NCI-H2107 (cell line): ENCODE measurements around the gene SRP9.
A peak's percentile ranks its signal among the peaks of the same experiment; 100 is the strongest.
"Not testable (repeated sequence)": the region's sequence is repeated elsewhere in the genome, so short reads cannot be mapped to it uniquely, and the experiment has no call there.

Experiments used
- DNase-seq: peaks from one replicate; lab custom pipeline; 2025; lab: John Stamatoyannopoulos, UW

Gene SRP9

DNA sequence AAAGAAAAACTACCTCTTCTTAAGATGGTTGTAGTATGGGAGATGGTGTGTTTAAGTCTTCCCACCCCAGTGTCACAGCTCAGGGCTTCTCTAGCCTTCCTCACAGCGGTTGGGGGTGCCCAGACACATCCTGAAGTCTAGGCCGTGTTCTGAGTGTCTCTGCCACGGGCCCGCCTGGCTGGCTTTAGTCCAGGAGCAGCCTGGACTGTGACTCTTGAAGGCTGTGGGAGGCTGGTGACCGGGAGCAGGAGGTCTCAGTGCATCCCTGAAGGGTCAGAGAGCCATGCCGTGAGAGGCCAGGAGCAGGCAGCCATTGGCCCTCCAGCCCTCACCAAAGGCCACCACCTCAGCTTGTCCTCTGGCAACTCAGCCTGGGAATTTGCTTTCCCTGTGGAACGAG, 36.8 kb downstream of the SRP9 start:
- DNase-seq = no peak

DNA sequence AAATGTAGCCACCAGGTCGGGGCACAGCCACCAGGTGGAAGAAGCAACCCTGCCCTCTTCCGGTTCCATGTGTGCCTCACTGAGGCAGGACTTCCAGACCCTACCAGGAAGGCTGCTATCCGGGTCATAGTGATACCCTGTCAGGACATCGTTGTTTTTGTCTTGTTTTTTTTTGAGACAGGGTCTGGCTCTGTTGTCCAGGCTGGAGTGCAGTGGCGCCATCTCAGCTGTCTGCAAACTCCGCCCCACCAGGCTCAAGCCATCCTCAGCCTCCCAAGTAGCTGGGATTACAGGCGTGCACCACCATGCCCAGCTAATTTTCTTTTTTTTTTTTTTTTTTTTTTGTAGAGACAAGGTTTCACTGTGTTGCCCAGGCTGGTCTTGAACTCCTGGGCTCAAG, 37.5 kb downstream of the SRP9 start:
- not testable (repeated sequence) for DNase-seq

DNA sequence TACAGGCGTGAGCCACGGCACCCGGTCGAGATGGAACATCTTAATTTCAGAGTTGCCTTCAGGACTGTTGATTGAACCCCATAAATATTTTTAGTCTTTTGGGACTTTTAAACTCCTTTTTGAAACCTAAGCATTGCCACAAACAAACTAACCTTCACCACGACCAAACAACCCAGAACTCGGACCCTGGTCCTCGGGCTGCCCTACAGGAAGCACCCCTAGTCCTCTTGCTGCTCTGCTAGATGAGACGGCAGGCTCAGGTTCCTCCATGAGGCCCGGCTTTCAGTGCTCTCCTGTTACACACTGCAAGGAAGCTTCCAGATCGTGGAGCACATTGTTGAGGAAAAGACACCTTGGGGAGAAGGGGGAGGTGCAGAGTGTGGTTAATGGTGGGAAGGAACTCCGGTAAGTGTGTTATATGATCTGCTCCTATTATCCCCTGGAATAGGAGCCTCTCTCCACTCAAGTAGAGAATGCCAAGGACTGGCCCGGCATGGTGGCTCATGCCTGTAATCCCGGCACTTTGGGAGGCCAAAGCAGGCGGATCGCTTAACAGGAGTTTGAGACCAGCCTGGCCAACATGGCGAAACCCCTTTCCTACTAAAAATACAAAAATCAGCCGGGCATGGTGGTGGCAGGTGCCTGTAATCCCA, 38.0 kb downstream of the SRP9 start:
- DNase-seq = peak; percentile 84

DNA sequence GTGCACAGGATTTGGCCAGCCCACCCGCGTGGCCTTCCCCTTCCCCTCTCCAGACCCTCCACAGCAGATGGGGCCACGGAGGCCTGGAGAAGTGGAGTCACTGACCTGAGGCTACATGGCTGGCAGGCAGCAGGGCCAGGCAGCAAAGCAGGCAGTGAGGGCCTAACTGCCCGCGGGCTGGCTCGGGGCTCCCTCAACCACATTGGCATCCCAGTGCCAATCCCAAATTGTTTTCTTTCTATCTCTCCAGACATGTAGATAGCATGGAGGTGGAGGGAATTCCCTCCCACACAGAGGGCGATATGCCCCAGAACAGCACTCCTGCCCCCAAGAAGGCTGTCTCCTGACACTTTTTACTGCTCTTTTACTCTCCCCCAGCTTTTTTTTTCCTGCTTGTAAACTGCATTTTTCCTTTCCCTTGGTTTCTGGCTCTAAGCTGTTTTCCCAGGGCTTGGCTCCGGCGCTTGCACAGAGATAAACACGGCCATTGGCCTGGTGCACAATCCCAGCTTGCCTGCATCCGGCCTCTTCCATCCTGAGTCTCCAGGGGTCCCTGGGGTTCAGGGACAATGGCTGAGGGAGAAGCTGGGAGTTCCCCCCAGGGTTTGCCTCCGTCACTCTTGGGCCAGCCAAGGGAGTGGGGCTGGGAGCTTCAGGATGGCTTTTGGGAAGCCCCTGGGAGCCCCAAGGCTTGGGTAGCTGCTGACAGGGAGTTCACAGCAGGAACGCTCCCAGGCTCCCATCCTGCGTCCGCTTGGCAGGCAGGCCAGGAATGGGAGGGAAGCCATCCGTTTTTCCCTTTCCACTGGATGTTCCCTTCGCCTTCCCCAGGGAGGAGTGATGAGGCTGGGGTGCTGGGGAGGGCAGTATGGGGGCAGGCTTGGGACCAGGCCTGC, 39.3 kb downstream of the SRP9 start:
- no peak for DNase-seq

DNA sequence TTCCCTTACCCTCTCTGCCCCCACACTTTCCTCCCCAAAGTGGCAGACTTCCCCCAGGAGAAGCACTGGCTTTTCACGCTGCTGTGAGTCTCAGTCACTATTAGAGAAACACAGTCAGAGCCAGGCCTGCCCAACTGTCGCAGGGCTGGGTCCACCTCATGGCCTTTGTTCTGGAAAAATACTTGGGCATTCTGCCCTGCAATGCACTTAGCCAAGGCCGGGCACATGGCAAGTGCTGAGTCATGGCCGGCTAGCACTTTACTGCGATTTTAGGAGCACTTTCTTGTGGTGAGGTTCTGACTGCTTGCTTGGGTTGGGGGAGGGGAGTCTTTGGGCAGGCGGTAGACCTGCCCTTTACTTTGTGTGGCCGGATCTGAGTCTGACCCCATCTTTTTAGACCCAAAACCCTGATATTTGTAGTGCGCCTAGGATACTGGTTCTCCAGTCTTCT, 40.0 kb downstream of the SRP9 start:
- DNase-seq = peak; percentile 40

DNA sequence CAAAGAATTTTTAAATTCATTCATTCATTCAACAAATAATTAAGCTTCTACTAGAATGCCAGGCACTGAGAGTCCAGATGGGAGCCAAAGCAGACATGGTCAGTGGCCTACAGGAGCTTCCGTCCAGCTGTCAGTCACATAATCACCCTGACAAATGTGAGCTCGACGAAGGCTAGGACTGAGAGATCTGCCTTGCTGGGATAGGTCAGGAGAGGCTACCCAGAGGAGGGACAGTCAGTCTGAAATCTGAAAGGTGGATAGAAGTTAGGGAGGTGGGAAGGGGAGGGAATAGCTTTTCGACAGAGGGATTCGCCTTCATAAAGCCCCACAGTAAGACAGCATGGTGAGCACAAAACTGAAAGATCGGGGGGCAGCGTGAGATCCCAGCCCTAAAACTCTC, 40.6 kb downstream of the SRP9 start:
- DNase-seq = no peak

DNA sequence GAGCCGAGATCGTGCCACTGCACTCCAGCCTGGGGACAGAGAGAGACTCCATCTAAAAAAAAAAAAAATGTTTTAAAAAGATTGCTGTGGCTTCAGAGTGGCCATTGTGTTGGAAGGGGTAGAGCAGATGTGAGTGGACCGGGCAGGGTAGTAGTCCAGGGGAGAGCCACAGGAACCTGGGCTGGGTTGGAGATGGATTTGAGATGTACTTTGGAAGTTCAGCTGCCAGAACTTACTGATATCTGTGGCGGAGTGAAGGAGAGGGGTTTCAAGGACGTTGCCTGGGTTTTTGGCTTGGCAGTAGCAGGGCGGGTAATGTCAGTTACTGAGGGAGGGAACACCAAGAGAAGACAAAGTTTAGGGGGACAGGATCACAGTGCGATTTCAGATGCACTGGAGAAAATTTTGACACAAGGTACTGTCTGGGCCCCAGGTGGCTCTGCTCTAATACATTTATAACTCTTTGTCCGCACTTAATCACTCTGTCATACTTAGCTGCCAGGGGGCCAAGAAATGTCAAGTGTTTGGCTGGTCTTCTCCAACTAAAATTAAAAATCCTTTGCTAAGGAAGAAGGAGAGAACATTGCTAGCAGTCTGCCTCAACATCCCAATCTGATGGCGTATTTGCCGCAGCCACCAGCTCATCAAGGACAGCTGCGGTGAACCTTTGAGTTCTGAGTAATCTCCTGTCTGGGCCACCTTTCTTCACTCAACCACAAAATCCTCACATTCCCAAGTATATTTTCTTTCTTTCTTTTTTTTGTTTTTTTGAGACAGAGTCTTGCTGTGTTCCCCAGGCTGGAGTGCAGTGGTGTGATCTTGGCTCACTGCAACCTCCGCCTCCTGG, 41.9 kb downstream of the SRP9 start:
- DNase-seq = no peak

DNA sequence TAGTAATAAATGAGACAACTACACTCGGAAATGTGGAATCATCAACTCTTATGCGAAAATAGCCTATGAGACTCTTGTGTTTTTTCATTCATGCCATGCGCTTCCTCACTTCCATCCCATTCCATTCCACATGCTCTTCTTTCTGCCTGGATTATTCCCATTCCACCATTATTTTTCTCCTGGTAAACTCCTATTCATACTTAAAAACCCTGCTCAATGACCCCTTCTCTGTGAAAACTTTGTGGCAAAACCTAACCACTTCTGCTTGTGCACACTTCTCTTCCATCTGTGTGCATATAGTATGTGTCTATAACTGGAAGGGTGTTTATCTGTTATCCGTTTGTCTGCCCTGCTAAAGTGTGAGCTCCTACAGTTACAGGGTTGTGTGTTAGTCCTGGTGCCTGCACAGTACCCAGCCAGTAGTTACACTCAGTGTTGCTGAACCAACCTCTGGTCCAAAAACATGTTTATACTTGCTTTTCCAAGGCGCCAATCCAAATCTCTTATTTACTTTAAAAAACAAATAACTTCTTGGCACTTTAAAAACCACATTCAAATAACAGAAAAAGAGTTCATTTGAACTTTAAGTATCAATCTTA, 43.0 kb downstream of the SRP9 start:
- no peak for DNase-seq

DNA sequence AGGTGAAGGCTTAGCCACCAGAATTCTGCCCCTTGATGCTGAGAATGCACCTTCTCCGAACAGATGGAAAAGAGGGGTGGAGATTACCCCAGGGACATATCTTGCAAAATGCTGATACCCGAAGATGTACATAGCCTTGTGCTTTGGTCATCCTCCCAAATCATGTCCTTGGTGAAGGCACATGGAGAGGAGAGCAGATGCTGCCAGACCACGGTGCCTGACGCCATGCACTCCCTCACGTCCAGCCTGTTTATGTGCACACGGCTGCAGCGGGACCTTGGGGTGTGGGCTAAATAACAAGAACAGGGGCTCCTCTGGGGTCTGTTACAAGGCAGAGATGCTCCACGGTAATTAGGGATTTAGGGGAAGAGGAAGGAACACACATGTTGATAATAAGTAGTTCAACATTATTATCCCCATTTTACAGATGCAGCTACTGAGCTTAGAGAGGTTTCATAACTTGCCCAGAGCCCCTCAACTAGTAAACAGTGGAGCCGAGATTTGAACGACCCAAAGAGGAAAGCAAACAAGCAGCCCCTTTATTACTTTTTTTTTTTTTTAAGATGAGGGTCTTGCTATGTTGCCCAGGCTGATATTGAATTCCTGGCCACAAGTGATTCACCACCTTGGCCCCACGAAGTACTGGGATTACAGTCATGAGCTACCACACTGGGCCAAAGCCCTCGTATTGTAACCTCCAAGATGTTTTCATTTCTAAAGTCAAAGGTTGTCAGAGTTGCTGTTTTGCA, 45.2 kb downstream of the SRP9 start:
- no peak for DNase-seq

DNA sequence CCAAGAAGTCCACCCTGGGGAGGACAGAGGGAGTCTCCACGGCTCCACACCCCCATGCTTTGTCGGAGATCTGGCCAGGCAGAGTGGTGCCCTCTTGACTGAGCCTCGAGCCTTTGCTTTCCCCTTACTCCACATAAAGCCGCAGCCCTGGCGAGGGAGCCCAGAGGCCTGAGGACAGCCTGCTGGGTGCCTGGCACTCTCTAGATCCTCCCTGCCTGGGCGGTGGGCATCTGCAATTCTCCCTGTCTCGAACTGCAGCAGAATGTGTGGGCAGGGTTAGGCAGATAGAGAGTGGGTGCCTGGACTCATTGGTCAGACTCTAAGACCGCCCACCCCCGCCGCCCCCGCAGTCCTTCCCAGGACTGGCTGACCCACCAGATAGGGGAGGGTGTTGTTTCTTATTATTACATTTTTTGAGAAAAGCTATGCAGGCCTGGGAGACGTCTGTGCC, 46.2 kb downstream of the SRP9 start:
- DNase-seq = no peak

DNA sequence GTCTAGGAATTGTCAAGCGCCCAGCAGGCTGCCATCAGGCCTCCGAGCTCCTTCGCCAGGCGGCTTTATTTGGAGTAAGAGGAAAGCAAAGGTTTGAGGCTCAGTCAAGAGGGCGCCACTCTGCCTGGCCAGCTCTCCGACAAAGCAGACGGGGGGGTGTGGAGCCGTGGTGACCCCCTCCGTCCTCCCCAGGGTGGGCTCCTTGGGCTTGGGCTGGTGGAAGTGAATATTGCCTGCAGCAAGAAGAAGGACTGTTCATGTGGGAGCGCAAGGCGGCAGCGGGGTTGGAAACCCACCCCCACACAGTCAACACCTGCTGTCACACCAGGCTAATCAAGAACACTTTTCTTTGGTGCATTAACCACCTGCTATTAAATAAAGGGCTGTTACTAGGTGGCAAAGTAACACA, 46.9 kb downstream of the SRP9 start:
- peak; percentile 80 for DNase-seq

DNA sequence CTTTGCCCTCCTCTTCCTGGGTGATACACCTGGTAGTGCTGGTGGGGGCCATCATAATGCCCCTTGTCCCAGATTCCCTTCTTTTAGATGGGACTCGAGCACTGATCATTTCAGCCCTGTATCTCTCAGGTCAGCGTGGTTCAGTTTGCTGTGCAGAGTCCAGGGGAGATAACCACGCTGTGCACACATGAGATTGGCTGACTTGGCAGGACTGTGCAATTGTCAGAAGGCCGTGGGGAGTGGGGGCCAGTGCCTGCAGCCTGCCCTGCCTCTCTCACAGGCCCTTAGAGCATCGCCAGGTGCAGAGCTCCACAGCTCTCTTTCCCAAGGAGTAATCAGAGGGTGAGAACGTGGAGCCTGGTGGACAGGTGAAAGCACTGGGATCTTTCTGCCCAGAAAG, 47.5 kb downstream of the SRP9 start:
- DNase-seq = peak; percentile 41

DNA sequence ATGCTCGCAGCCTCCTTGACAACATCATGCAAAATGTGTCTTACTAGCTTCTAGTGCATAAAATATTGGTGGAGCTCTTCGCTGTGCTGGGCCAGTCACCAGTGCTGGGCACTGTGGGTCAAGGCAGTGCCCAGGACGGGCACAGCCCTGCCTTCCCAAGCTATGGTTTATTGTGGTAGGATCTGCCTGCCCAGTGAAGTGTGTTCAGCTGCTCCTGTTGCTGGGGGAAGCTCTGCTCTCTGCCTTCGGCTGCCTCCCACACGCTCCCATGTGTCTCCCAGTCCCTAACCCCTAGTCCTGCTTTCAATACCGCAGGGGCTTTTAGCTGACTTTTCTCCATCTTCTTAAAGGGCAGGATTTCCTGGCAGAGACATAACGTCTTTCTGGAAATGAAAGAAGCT, 48.0 kb downstream of the SRP9 start:
- peak; percentile 59 for DNase-seq

DNA sequence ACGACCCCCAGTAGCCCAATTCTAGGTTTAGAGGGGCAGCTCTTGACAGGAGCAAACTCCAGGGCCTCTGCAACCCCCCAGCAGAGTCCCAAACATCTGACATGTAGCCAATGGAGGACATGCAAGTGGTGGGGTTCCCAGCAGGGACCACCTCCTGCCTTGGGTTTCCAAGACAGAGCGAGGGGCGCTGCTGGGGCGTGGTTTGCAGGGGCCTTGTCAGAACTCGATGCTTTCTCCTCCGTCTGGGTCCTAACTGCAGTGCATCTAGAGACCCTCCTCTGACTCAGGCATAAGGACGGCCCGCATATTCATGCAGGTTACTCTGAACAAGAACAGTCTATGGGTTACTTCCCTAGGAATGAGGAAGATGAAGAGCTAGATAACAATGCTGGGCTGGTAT, 49.5 kb downstream of the SRP9 start:
- no peak for DNase-seq

DNA sequence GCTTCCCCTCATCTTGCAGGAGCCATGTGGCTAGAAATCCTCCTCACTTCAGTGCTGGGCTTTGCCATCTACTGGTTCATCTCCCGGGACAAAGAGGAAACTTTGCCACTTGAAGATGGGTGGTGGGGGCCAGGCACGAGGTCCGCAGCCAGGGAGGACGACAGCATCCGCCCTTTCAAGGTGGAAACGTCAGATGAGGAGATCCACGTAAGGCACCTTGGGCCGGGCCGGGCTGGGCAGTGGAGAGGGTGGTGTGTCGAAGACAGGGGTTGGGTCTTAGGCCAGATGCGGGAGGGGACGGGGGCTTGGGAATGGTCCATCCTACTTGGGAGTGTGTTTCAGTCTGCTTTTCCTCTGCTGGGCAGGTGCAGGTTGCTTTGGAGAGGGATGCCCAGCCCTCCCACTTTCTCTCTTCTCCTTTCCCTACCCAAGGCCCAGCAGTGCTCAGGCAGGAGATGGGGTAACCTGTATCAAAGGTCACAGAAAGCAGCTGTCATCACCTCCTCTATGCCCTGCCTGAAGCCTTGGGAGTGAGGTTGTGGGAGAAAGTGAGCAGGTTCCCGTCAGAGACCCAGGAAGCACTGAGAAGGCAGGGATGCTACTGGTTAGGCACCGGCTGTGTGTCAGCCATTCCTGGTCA, 51.2 kb downstream of the SRP9 start:
- no peak for DNase-seq

DNA sequence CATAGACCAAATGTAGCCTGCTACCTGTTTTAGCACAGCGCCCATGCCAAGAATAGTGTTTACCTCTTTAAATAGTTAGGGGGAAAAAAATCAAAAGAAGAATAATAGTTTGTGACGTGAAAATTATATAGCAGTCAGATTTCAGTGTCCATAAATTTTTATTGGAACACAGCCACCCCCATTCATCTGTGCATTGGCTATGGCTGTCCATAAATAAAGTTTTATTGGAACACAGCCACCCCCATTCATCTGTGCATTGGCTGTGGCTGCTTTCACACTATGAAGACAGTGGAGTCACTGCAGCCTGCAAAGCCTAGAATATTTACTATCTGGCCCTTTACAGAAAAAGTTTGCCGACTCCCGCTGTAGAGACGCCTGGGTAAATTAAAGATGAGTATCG, 53.2 kb downstream of the SRP9 start:
- DNase-seq = no peak

DNA sequence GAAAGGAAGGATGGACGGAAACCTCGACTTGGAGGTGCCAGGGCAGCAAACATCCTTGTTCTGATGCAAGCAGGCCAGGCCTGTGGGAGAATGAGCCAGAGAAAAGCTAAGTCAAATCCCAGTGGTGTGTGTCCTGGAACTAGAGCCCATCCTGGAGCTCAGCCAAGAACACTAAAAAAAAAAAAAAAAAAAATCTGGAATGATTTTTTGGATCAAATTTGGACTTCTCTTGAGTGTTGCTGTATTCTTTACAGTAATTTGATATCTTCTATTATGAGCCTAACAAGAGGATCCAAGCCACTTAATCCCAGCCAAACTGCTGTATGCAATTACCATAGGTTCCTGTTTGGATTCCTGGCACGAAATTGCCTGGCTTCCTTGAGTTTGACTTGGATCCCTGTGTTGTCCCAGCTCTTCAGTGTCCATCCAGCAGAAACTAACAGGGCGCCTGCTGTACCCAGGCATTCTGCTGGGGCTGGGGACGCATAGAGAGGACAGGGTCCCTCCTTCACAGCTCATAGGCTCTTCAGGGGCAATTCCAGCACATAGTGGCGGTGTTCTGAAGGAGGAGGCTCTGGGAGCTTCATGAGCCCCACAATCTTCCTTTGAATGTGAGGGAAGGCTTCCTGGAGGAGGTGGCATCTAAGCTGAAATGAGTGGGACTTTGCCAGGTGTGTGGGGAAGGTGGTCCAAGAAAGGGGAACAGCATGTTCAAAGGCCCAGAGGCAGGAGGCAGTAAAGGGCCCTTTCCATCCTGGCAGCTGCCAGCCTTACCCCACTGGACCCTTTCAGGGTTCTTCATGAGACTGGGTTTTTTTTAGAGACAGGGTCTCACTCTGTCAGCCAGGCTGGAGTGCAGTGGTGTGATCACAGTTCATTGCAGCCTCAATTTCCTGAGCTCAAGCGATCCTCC, 57.0 kb downstream of the SRP9 start:
- peak; percentile 69 for DNase-seq

DNA sequence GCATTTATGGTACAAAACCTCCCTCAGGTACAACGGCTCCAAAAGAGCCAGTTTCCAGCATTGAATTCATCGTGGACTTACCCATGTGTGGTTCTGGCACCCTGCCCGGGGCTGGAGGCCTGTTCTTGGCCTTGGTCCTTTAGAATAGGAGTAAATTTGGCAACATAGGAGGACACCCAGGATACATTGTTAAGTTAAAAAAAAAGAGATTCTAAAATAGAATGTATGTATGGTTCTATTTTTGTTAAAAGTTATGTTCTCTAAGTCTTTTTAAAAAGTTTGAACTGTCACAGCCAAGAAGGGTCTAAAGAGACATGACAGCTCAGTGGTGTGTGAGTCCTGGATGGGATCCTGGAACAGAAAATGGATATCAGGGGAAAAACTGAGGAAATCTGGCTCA, 58.2 kb downstream of the SRP9 start:
- DNase-seq = no peak

DNA sequence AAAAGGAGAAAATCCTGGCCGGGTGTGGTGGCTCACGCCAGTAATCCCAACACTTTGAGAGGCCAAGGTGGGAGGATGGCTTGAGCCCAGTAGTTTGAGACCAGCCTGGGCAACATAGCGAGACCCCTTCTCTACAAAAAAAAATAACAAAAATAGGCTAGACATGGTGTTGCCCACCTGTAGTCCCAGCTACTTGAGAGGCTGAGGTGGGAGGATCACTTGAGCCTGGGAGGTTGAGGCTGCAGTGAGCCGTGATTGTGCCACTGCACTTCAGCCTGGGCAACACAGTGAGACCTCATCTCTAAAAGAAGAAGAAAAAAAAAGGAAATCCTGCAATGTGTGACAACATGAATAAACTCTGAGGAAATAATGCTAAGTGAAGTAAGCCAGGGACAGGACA, 58.7 kb downstream of the SRP9 start:
- not testable (repeated sequence) for DNase-seq

DNA sequence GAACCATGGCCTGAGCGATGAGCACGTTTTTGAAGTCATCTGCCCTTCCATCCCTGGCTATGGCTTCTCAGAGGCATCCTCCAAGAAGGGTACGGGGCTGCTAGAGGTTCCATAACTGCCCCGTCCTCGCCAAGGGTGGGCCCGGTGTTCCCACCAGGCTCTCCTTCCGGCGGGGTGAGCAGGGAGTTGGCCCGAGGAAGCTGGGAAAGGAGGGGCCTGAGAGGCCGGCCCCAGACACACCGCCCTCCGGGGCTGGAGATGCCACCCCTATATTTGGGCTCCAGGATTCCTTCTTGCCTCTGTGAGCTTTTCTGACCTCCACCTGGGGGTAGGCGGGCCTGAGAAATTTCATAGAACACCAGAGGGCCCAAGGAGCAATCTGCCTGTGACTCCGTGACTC, 61.2 kb downstream of the SRP9 start:
- no peak for DNase-seq
